ENCODE results near the gene E2F3. TPM values are rescaled to one million over a fixed set of nuclear protein-coding genes. Genes with fewer than 3 reads are reported as not detected.
A peak's percentile ranks its signal among the peaks of the same experiment; 100 is the strongest.

The E2F3 gene
- total and polyA plus RNA-seq, 2 donors from 2014 or later = 3.7 to 11.0 TPM

GRCh38 chr6:20416567-20417345, 15.1 kb downstream of the E2F3 start:
- Histone ChIP-seq H3K9me3 (ENCODE audit: control insufficient read depth in 2 of 3, insufficient read depth in 1 of 3, low read length in 3 of 3) (no peaks in the 10 kb centered on the region), H3K4me3 (ENCODE audit: low read length in 3 of 3) (no peak overlapping the region), H3K9ac (ENCODE audit: low read length in 3 of 3) (no peak overlapping the region), H3K4me1 (ENCODE audit: control insufficient read depth in 2 of 3, insufficient read depth in 2 of 3, low read depth in 1 of 3, low read length in 3 of 3) (peaks cover 0 to 14% (median 8%) of the 10 kb centered on the region in 3 donors), H3K27me3 (ENCODE audit: control insufficient read depth, insufficient read depth, low read length) (no peaks in the 10 kb centered on the region), H3K36me3 (ENCODE audit: control insufficient read depth in 2 of 3, insufficient read depth in 3 of 3, low read length in 3 of 3) (no peaks in the 10 kb centered on the region), H3K27ac (ENCODE audit: low read depth in 2 of 2, low read length in 2 of 2) (no peak overlapping the region)
- intact Hi-C loops (cut with DNase I) = no loop called here
- FAIRE-seq (no peak), DNase-seq (no peak)
- TF ChIP-seq, protein P1, sequence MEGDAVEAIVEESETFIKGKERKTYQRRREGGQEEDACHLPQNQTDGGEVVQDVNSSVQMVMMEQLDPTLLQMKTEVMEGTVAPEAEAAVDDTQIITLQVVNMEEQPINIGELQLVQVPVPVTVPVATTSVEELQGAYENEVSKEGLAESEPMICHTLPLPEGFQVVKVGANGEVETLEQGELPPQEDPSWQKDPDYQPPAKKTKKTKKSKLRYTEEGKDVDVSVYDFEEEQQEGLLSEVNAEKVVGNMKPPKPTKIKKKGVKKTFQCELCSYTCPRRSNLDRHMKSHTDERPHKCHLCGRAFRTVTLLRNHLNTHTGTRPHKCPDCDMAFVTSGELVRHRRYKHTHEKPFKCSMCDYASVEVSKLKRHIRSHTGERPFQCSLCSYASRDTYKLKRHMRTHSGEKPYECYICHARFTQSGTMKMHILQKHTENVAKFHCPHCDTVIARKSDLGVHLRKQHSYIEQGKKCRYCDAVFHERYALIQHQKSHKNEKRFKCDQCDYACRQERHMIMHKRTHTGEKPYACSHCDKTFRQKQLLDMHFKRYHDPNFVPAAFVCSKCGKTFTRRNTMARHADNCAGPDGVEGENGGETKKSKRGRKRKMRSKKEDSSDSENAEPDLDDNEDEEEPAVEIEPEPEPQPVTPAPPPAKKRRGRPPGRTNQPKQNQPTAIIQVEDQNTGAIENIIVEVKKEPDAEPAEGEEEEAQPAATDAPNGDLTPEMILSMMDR (IDR thresholded peaks at IDR 0.05; ENCODE audit: borderline replicate concordance, extremely low read depth, insufficient read depth) = no peak

- Histone ChIP-seq H3K4me3 (ENCODE audit: low read length in 3 of 3) (no peak overlapping the region), H3K27ac (ENCODE audit: low read depth in 2 of 2, low read length in 2 of 2) (no peak overlapping the region), H3K27me3 (ENCODE audit: control insufficient read depth, insufficient read depth, low read length) (no peaks in the 10 kb centered on the region), H3K4me1 (ENCODE audit: control insufficient read depth in 2 of 3, insufficient read depth in 2 of 3, low read depth in 1 of 3, low read length in 3 of 3) (peaks cover 0 to 14% (median 8%) of the 10 kb centered on the region in 3 donors), H3K36me3 (ENCODE audit: control insufficient read depth in 2 of 3, insufficient read depth in 3 of 3, low read length in 3 of 3) (no peaks in the 10 kb centered on the region), H3K9me3 (ENCODE audit: control insufficient read depth in 2 of 3, insufficient read depth in 1 of 3, low read length in 3 of 3) (peaks cover 0 to 3% (median 0%) of the 10 kb centered on the region in 3 donors), H3K9ac (ENCODE audit: low read length in 3 of 3) (no peak overlapping the region)
- DNase-seq (no peak), FAIRE-seq (no peak)
- TF ChIP-seq, protein P1 (IDR thresholded peaks at IDR 0.05; ENCODE audit: borderline replicate concordance, extremely low read depth, insufficient read depth) = no peak
- intact Hi-C loops (cut with DNase I) = no loop called here
Observed at GRCh38 chr6:20417819-20418218, 16.1 kb downstream of the E2F3 start.

DNA sequence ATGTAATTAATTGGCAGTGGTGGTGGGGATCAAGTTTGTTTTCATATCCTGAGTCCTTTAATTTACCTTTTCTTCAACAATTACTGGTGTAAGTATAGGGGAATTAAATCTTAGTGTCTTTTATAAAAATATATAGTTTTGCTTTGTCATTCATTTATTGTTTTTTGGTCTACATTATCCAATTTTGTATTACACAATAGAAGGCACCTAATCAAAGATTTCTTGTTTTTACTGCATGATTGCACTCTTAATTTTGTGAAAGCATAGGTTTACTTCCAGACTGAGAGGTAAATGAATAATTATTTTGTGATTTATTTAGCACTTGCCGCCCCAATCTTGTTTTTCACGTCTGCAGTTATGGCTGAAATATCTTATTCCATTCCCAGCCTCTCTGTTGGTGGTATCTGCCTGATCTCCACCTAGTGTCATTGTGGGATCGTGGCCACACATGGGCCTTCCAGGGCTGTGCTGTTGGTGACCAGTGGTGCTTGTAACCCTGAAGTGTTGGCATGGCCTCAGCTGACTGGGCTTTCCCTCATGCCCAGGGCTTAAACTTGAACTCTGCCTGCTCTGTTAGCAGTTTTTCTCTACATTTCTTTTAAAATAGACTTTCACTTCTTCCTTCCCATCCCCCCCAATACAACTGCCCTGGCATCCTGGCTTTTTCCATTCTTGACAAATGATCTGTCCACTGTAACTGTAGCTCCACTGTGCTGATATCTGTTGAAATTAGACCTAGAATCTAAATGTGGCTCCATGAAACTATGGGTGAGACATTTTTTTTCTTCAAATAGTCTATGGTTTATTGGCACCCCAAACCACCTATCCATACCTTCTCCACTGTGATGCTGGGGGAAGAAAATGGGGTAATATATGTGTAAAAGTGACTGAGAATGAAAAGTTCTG, 24.8 kb downstream of the E2F3 start:
- Histone ChIP-seq H3K27ac (ENCODE audit: low read depth in 2 of 2, low read length in 2 of 2) (peak overlapping the region; percentile 18 to 24), H3K4me3 (ENCODE audit: low read length in 3 of 3) (no peak overlapping the region)
- no peak for FAIRE-seq

More for the DNA sequence above, 24.8 kb downstream of the E2F3 start:
- no peaks in the 10 kb centered on the region for H3K36me3 ChIP-seq (ENCODE audit: control insufficient read depth in 2 of 3, insufficient read depth in 3 of 3, low read length in 3 of 3)
- H3K9me3 ChIP-seq (ENCODE audit: control insufficient read depth in 2 of 3, insufficient read depth in 1 of 3, low read length in 3 of 3) = peaks cover 0 to 3% (median 0%) of the 10 kb centered on the region in 3 donors
- TF ChIP-seq, protein P1 (IDR thresholded peaks at IDR 0.05; ENCODE audit: borderline replicate concordance, extremely low read depth, insufficient read depth) = no peak
- peaks cover 0 to 18% (median 6%) of the 10 kb centered on the region in 3 donors for H3K4me1 ChIP-seq (ENCODE audit: control insufficient read depth in 2 of 3, insufficient read depth in 2 of 3, low read depth in 1 of 3, low read length in 3 of 3)
- no peak overlapping the region for H3K9ac ChIP-seq (ENCODE audit: low read length in 3 of 3)
- H3K27me3 ChIP-seq (ENCODE audit: control insufficient read depth, insufficient read depth, low read length) = no peaks in the 10 kb centered on the region
- intact Hi-C loops (cut with DNase I) = no loop called here
- DNase-seq = peak in 3 of 5 donors; percentile 24 to 49 (median 26)
